Adipose tissue (tissue), 3 donors: ENCODE measurements around the gene GLI3. TPM values are rescaled to one million over a fixed set of nuclear protein-coding genes. Genes with fewer than 3 reads are reported as not detected.

Source experiments
- H3K27ac ChIP-seq: one replicate; pipeline ENCODE4 v1.5.1; 2013; ENCODE audit warnings: low read depth, low read length
- WGBS, 3 donors: extraction: QIAGEN DNeasy Blood & Tissue Kit; methylation state at CpG; one replicate each; pipeline ENCODE4 v1.1.7; 2013; 5-methylcytosine and 5-hydroxymethylcytosine counted together
- polyA plus RNA-seq, 3 donors: library from polyadenylated mRNA; stranded (reverse); fragments of 200-250 nt; gene quantifications; one replicate each; pipeline ENCODE4 v1.2.3, GENCODE V29; 2013
- donor health status: healthy with polysubstance abuse.
- donor health status: Bipolar disorder and iron deficiency.
- donor health status: healthy.

Gene GLI3
- polyA plus RNA-seq, 3 donors, result 0.51 to 8.4 (median 6.5) TPM

- 78 to 88% (median 85%) methylated on average over 4 of the region's 4 CpGs for WGBS, 3 donors
- no peak overlapping the region for H3K27ac ChIP-seq
Observed at GRCh38 chr7:41978858-41979257, 258.2 kb downstream of the GLI3 start.

GRCh38 chr7:41977661-41978060 is 259.3 kb downstream of the GLI3 start:
- H3K27ac ChIP-seq, result no peak overlapping the region
- 62 to 74% (median 74%) methylated on average over 3 of the region's 3 CpGs for WGBS, 3 donors

- WGBS, 3 donors, result 40 to 46% (median 40%) methylated on average over 9 of the region's 9 CpGs
- H3K27ac ChIP-seq, result no peak overlapping the region
Observed at GRCh38 chr7:41977151-41977651, 259.8 kb downstream of the GLI3 start.

GRCh38 chr7:41976411-41976810 is 260.6 kb downstream of the GLI3 start:
- H3K27ac ChIP-seq, result no peak overlapping the region
- WGBS, 3 donors, result 75 to 84% (median 83%) methylated on average over 2 of the region's 2 CpGs

GRCh38 chr7:41975849-41976248 is 261.2 kb downstream of the GLI3 start:
- no peak overlapping the region for H3K27ac ChIP-seq

GRCh38 chr7:41974870-41975557 is 262.0 kb downstream of the GLI3 start:
- H3K27ac ChIP-seq, result no peak overlapping the region
- 54 to 61% (median 57%) methylated on average over 4 of the region's 4 CpGs for WGBS, 3 donors

GRCh38 chr7:41973202-41973730 is 263.7 kb downstream of the GLI3 start:
- no peak overlapping the region for H3K27ac ChIP-seq
- WGBS, 3 donors, result 90 to 92% (median 91%) methylated on average over 8 of the region's 8 CpGs

- 80 to 95% (median 94%) methylated on average over 4 of the region's 4 CpGs for WGBS, 3 donors
- H3K27ac ChIP-seq, result no peak overlapping the region
Observed at GRCh38 chr7:41972776-41973175, 264.2 kb downstream of the GLI3 start.

GRCh38 chr7:41972270-41972669 is 264.7 kb downstream of the GLI3 start:
- no peak overlapping the region for H3K27ac ChIP-seq
- WGBS, 3 donors, result 82 to 91% (median 90%) methylated on average over 13 of the region's 13 CpGs

- H3K27ac ChIP-seq, result no peak overlapping the region
- 79 to 92% (median 90%) methylated on average over 9 of the region's 9 CpGs for WGBS, 3 donors
Observed at GRCh38 chr7:41971640-41972187, 265.3 kb downstream of the GLI3 start.

GRCh38 chr7:41970941-41971340 is 266.1 kb downstream of the GLI3 start:
- H3K27ac ChIP-seq, result no peak overlapping the region
- WGBS, 3 donors, result 80 to 90% (median 86%) methylated on average over 5 of the region's 5 CpGs

- no peak overlapping the region for H3K27ac ChIP-seq
- 90 to 97% (median 94%) methylated on average over 1 of the region's 1 CpG for WGBS, 3 donors
Observed at GRCh38 chr7:41969561-41970105, 267.4 kb downstream of the GLI3 start.

GRCh38 chr7:41967156-41967555 is 269.9 kb downstream of the GLI3 start:
- 53 to 62% (median 61%) methylated on average over 3 of the region's 3 CpGs for WGBS, 3 donors
- no peak overlapping the region for H3K27ac ChIP-seq

- WGBS, 3 donors, result 95 to 99% (median 98%) methylated on average over 57 to 62 of the region's 62 CpGs
- no peak overlapping the region for H3K27ac ChIP-seq
Observed at GRCh38 chr7:41965951-41966505, 271.0 kb downstream of the GLI3 start.

- H3K27ac ChIP-seq, result no peak overlapping the region
- 95 to 97% (median 96%) methylated on average over 47 of the region's 47 CpGs for WGBS, 3 donors
Observed at GRCh38 chr7:41964849-41965745, 271.9 kb downstream of the GLI3 start.

GRCh38 chr7:41964183-41964753 is 272.7 kb downstream of the GLI3 start:
- 78 to 94% (median 94%) methylated on average over 16 of the region's 16 CpGs for WGBS, 3 donors
- H3K27ac ChIP-seq, result no peak overlapping the region

GRCh38 chr7:41956705-41957104 is 280.3 kb downstream of the GLI3 start:
- 43 to 55% (median 46%) methylated on average over 10 of the region's 10 CpGs for WGBS, 3 donors
- H3K27ac ChIP-seq, result no peak overlapping the region
